Glomerular endothelial cell (primary cell): ENCODE results near the gene UBXN11. TPM values are rescaled to one million over a fixed set of nuclear protein-coding genes. Genes with fewer than 3 reads are reported as not detected.

ENCODE experiments used
- DNase-seq: peaks from one replicate; pipeline ENCODE4 v3.0.0-alpha.2; 2011; ENCODE audit warnings: low read depth, low spot score; ENCODE audit errors: extremely low read depth
- total RNA-seq: library from RNA; depleted of rRNA; stranded (reverse); fragments of >200 nt; gene quantifications from 2 replicates; pipeline ENCODE4 v1.2.3, GENCODE V29; 2015

UBXN11 gene
- 1.9 and 5.0 TPM in 2 replicates for total RNA-seq

GRCh38 chr1:26306290-26307229, at the start of gene UBXN11:
TSS of gene UBXN11 (minus strand) at chr1:26306636. CDS start at chr1:26302883, 3,753 bp downstream.
- DNase-seq: peak; percentile 71

DNA sequence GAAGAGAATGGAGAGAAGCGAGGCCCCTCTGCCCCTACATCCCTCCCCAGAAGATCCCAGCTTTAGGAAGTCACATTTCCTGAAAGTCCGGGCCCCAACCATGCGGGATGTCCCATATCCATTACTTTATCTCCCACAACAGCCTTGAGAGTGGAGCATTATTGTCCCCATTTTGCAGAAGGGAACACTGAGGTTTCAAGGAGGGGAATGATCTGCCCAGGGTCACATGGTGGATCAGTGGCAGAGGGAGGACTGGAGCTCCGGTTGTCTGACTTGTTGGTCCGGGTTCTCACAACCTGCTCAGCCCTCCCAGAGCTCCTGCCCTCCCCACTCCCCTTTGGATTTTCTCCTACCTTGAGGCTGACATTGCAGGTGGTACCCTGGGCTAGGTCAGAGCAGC, 49.7 kb upstream of the UBXN11 start:
- DNase-seq: no peak

GRCh38 chr1:26354972-26355371, 48.5 kb upstream of the UBXN11 start:
- DNase-seq: no peak

DNA sequence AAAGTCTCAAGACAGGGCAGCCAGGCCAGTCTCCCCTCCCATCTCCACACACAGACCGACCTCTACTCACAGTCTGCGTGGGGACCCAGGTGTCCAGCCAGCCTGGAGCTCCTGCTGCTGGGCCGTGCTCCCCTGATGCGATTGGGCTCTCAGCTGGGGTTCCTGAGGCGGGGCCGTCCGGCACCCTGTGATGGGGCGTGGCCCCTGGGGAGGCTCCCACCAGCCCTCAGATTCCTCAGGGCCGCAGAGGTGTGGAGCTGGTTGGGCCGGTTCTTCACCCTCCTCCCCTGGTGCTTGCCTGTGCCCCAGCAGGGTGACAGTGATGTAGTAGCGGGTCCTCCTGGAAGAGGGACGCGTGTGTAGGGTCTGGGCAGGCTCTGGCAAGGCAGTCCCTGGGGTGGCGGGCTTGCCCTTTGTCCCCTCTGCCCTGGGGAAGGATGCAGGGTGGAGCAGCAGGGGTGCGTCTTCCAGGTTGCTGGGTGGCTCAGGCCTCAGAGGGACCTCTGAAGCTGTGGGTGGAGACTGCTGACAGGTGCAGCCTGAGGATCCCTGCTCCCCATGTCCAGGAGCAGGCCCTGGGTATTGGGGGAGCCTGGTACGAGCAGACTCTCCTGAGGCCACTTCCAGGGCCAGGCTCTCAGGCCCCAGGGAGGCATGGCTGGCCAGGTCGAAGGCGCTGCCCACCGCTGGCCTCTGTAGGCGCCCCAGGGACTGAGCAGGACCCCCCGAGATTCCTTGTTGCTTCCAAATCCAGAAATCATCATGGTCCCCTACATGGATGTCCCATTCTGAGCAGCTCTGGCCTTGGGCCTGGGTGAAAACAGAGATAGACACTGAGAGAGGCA, 47.8 kb upstream of the UBXN11 start, which contains the start of gene CRYBG2:
Gene CRYBG2 (minus strand): TSS at position 155 of the 845 bp plus-strand sequence. CDS start 7,473 bp downstream, outside the sequence.
- no peak for DNase-seq

DNA sequence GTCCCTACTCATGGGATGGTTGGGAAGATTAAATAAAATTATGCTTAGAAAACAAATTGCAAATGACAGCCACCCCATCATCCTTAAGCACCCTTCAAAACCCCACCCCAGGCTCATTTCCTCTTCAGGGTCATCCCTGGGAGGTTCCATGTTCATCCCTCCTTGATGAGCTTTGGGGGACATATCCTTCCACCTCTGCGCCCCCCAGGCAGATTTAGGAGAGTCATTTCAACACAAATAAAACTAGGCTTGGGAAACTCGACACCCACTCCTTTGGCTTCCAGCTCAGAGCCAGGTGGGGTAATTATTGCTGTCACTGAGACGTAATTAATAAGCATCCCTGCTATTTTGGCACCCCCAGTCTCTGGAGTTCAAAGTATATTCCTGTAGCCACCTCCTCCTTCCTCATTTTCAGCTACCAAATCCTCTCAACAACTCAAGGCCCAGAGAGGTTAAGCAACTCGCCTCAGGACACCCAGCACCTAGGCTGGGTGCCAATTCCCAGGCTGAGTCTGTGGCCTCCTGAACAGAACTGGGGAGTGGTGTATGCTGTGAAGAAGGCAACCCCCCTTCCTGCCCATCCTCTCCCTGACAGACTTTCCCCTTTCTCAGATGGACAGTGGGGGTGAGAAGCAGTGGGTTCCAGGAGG, 46.9 kb upstream of the UBXN11 start:
- DNase-seq: no peak

DNA sequence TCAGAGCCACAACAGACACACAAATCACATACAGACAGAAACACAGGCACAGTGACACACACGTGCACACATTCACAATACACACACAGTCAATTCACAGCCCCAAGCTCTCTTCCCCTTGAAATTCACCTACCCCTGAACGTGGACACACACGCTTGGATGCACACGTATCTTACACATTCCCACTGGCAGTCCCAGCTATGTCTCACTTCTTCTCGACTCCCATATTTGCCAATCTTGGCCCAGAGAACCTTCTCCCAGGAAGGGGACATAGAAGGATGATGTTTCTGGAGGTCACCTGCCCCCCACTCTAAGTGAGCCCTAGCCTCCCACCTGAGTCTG, 45.9 kb upstream of the UBXN11 start:
- no peak for DNase-seq

DNA sequence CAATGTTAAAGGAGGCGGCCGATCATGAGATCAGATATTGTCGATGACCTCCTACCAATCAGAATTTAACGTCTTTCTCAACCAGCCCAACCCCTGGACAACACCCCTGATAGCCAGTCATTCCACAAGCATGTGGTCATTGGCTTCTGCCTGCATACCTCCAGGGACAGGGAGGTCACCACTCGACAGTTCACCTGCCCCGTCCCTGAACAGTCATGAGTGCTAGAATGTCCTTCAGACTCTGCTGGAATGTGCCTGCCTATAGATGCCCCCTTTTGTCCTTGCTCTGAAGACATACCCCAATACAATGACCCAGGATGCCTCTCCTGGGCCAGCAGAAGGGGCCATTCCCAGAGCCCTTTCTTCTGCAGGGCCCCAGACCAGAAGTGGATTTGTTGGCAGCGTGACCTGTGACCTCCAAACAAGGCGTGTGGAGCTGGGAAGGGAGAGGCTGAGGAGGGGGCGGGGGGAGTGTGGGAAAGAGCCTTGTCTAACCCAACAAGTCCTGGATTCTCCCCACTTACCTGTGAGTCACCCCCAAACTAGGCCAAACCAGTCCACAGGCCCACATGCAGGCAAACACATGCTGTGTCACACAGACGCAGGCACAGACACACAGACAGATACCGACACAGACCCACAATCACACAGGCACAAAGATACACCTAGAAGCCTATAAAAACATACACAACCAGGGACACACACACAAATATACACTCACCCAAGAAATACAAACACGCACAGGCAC, 45.3 kb upstream of the UBXN11 start:
- no peak for DNase-seq

- peak; percentile 31 for DNase-seq
Measured at GRCh38 chr1:26350701-26351589, 44.5 kb upstream of the UBXN11 start.

DNA sequence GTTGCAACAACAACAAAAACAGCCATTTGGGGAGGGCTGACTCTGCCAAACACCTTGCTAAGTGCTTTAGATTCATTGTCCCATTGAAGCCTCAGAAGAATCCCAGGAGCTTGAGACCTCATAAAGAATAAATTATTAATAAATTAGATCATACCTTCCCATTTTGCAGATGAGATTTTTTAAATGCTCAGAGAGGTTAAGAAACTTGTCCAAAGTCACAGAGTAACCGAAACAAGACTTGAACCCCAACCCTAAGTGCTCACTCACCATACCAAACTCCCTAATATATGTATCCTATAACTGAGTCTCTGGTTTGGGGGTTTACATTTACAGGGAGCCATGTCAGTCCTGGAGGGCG, 43.9 kb upstream of the UBXN11 start:
- no peak for DNase-seq

DNA sequence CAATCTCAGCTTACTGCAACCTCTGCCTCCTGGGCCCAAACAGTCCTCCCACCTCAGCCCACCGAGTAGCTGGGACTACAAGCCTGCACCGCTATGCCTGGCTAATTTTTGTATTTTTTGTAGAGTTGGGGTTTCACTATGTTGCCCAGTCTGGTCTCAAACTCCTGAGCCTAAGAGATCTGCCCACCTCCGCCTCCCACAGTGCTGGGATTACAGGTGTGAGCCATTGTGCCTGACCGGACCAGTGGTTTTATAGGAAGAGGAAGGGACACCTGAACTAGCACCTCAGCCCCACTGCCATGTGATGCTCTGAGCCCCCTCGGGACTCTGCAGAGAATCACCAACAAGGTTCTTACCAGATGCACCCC, 43.4 kb upstream of the UBXN11 start:
- no peak for DNase-seq

DNA sequence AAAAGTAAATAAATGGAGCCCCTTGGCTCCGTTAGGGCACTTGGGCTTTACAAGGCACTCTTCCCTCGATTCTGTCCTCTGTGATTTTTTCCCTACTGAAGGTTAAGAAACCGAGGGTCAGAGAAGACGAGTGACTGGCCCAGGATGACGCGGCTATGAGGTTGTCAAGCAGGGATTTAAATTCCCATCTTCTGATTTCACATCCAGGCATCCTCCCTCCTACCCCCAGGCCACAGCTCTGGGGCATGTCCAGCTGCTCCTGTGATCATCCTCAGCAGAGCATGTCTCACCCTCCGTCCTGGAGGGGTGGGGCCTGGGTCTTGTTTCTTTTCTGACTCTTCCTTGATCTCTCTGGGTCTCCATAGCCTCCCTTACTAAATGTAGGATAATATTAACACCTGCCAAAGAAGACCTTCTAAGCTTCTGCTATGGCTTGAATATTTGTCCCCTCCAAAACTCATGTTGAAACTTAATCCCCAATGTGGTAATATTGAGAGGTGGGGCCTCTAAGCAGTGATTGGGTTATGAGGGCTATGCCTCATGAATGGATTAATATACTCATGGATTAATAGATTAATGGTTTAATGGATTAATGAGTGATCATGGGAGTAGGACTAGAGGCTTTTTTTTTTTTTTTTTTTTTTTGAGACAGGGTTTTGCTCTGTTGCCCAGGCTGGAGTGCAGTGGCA, 42.9 kb upstream of the UBXN11 start:
- no peak for DNase-seq

- DNase-seq: no peak
Measured at GRCh38 chr1:26346274-26347033, 40.0 kb upstream of the UBXN11 start.

DNA sequence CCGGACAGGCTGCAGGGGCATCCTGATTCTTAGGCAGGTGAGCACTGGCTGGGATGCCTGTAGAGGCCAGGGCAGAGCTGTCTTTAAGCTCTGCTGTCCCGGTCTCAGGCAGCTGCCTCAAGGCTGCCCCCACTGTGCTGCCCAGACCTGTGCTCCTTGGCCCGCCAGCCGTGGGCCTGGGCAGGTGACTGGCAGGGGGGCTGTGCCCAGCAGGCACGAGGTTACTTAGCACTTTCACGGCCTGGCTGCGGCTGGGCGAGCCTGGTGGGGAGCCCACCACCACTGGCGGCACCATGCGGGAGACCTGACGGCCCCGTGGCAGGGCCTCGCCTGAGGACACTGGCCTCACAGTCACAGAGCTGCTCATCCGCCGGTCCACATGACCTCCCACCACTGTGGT, 39.3 kb upstream of the UBXN11 start:
- DNase-seq: no peak

- DNase-seq: no peak
Measured at GRCh38 chr1:26344147-26344920, 37.9 kb upstream of the UBXN11 start.

DNA sequence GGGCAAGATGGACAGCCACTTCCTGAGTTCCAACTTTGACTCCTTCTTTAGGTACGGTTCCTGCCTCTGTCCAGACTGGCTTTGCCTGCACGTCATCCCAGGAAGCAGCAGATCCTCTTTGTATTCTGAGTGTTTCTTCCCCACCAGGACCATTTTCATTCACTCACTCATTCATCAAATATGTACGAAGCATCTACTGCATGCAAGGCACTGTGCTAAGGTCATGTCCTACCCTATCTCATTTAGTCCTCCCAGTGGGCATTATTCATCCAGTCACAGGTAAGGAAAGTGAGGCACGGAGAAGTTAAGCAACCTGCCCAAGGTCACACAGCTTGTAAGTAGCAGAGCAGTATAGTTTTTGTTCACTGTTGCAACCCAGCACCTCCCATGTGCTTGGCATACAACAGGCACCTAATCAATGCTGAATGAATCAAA, 33.6 kb upstream of the UBXN11 start:
- DNase-seq: no peak

GRCh38 chr1:26338670-26339069, 32.2 kb upstream of the UBXN11 start:
- DNase-seq: no peak

- DNase-seq: no peak
Measured at GRCh38 chr1:26337625-26338024, 31.2 kb upstream of the UBXN11 start.

- DNase-seq: no peak
Measured at GRCh38 chr1:26337206-26337535, 30.7 kb upstream of the UBXN11 start.
